ENCODE data around the gene STARD13.

The STARD13 gene

GRCh38 chr13:33232883-33233282 is 52.7 kb downstream of the STARD13 start:
- FAIRE-seq = no peak
- no peak for DNase-seq (ENCODE audit: insufficient read length, low spot score)

GRCh38 chr13:33231339-33231738 is 54.2 kb downstream of the STARD13 start:
- DNase-seq (ENCODE audit: insufficient read length, low spot score) (no peak), FAIRE-seq (no peak)

GRCh38 chr13:33230178-33230881 is 55.2 kb downstream of the STARD13 start:
- FAIRE-seq = no peak
- no peak for DNase-seq (ENCODE audit: insufficient read length, low spot score)

GRCh38 chr13:33229446-33230177 is 55.9 kb downstream of the STARD13 start:
- FAIRE-seq = no peak

GRCh38 chr13:33228648-33229445 is 56.7 kb downstream of the STARD13 start:
- FAIRE-seq (no peak), DNase-seq (ENCODE audit: insufficient read length, low spot score) (no peak)

More at GRCh38 chr13:33229446-33230177, 55.9 kb downstream of the STARD13 start:
- no peak for DNase-seq (ENCODE audit: insufficient read length, low spot score)

GRCh38 chr13:33227927-33228647 is 57.5 kb downstream of the STARD13 start:
- FAIRE-seq (no peak), DNase-seq (ENCODE audit: insufficient read length, low spot score) (no peak)

GRCh38 chr13:33224686-33225085 is 60.9 kb downstream of the STARD13 start:
- no peak for FAIRE-seq
- DNase-seq (ENCODE audit: insufficient read length, low spot score) = no peak

GRCh38 chr13:33224191-33224590 is 61.4 kb downstream of the STARD13 start:
- no peak for FAIRE-seq
- DNase-seq (ENCODE audit: insufficient read length, low spot score) = no peak

GRCh38 chr13:33219926-33220325 is 65.6 kb downstream of the STARD13 start:
- FAIRE-seq (no peak), DNase-seq (ENCODE audit: insufficient read length, low spot score) (no peak)

- DNase-seq (ENCODE audit: insufficient read length, low spot score) (no peak), FAIRE-seq (no peak)
These were observed 67.1 kb downstream of the STARD13 start for GRCh38 chr13:33218426-33218825.

- no peak for DNase-seq (ENCODE audit: insufficient read length, low spot score)
- no peak for FAIRE-seq
These were observed 67.5 kb downstream of the STARD13 start for GRCh38 chr13:33218020-33218419.

GRCh38 chr13:33217256-33217655 is 68.3 kb downstream of the STARD13 start:
- no peak for DNase-seq (ENCODE audit: insufficient read length, low spot score)
- FAIRE-seq = no peak

GRCh38 chr13:33213797-33214196 is 71.8 kb downstream of the STARD13 start:
- no peak for DNase-seq (ENCODE audit: insufficient read length, low spot score)
- FAIRE-seq = no peak

GRCh38 chr13:33213024-33213768 is 72.4 kb downstream of the STARD13 start:
- FAIRE-seq (no peak), DNase-seq (ENCODE audit: insufficient read length, low spot score) (no peak)

- DNase-seq (ENCODE audit: insufficient read length, low spot score) (no peak), FAIRE-seq (no peak)
These were observed 73.2 kb downstream of the STARD13 start for GRCh38 chr13:33212396-33212795.

- no peak for FAIRE-seq
- no peak for DNase-seq (ENCODE audit: insufficient read length, low spot score)
These were observed 75.5 kb downstream of the STARD13 start for GRCh38 chr13:33210090-33210489.

GRCh38 chr13:33208290-33209220 is 77.0 kb downstream of the STARD13 start:
- DNase-seq (ENCODE audit: insufficient read length, low spot score) = no peak
- no peak for FAIRE-seq

GRCh38 chr13:33207615-33207961 is 78.0 kb downstream of the STARD13 start:
- FAIRE-seq = no peak
- no peak for DNase-seq (ENCODE audit: insufficient read length, low spot score)

GRCh38 chr13:33206945-33207614 is 78.5 kb downstream of the STARD13 start:
- DNase-seq (ENCODE audit: insufficient read length, low spot score) = no peak
- no peak for FAIRE-seq
